DMS153 treated with DMSO at 0.1 percent for 48 hours (cell line): ENCODE measurements around the gene ENOX1.
"Not testable (repeated sequence)": the region's sequence is repeated elsewhere in the genome, so short reads cannot be mapped to it uniquely, and the experiment has no call there.

Experiments used
- DNase-seq: peaks from one replicate; lab custom pipeline; 2025; ENCODE audit not compliant: unreplicated experiment; lab: John Stamatoyannopoulos, UW

ENOX1 gene

DNA sequence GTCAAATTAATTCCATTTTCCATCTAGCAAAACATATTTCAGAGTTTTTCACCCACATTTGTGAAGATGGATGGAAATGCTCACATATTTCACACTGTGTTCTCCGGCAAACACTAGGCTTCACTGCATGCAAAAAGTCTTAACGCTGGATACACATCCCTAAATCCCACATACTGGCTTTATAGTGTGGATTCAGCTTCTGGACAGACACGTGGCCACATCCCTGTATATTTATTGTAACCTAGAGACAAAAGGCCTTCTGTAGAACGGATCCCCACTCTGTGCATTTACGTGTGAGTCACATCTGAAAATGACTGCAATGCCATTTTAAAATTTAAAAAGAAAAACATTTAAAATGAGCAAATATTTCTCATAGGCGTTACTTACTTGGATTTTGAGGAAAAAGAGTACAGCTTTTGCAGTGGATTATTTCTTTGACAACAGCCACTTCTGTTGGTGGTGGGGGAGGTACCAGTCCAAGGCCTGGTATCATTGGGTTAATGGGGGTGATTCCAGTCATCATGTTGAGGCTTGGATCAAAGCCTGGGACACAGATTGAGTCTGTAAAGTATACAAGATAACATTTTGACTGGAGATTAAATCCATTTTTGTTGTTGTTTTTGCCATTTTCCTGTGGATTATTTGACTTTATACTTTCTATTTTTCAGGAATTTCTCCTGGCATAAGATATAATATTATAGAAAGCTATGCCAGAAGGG lies 425.7 kb downstream of the ENOX1 start:
- no peak for DNase-seq

DNA sequence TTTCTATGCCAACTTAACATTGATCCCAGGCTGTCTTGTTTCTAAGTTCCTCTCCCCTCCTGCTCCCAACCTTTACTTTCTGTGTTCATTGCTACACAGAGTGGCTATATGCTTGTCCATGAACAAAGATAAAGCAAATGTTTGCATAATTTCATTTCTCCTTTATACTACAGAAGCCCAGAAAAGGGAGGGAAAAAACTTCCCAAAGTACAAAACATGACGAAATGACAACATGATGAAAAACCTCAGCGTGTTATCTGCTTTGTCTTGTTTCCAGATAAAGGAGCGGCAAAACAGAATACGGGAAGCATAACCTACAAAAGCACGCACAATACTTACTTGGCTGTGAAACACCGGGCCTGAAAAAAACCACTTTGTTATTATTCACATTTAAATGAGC lies 426.6 kb downstream of the ENOX1 start:
- no peak for DNase-seq

DNA sequence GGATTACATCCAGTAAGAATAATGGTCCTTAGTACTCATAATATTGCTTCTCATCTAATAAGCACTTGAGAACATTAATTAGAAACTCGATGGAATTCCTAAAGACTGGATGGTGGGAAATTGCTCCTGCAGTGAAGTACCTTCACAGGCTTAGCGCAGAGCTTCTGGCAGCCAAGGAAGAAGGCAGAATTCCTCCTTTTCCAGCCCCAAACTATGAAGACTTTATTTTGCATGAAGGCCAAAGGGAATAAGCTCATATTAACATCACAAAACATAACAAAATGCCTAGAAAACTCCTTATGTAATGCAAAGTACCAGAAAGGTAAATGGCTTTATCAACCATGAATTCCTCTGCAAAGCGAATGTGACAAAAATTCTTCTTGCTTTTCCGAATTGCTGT lies 427.2 kb downstream of the ENOX1 start:
- no peak for DNase-seq

DNA sequence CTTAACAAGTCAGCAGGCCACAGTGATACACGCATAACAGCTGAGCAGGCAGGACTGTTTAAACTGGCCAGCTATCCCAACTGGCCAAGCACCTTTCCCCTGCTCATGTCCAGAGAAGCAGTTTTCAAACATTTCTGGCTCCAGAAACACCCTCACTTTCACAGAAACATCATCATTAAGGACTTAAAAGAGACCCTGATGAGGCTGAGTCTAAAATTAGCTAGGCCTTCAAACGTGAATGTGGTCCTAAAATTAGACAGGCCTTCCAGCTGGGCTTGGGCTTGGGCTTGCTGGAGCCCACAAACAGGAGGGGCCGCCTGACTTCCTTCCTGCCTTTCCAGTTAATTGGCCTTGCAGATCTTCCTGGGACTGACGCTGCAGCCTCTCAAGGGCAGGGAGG lies 429.2 kb downstream of the ENOX1 start:
- no peak for DNase-seq

DNA sequence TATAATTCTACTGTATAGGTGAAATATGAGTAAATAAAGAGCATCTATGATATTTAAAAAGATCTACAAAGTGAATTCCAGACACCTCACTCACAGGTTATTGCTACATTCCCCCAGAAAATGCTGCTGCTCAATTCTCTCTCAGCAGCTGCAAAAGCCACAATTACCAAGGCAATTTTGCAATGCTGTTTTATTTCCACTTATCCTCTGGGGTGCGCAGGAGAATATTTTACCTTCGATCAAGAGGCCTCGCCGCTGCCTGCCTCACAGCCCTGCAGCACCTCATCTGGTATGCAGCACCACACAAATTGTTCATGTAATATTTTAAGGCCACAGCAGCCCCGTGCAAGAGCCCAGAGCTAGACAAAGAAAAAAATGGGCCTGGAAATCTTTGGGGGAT lies 430.2 kb downstream of the ENOX1 start:
- no peak for DNase-seq

DNA sequence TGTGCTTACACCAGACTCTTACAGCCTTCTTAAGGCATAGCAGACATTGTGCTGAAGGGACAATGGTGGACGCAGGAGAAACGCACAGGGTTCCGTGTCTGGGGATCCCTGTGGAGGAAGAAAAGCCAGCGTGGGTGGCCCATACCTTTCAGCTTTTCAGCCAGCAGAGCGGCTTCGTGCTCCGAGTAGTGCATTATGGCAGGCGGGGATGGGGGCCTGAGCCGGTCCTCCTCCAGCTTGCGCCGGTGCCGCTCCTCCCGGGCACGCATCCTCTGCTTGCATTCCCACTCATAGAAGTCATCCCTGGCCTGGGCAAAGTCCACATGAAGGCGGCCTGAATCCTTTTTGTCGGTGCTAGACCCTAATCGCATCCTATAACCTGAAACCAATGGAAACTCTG lies 431.0 kb downstream of the ENOX1 start:
- DNase-seq = no peak

DNA sequence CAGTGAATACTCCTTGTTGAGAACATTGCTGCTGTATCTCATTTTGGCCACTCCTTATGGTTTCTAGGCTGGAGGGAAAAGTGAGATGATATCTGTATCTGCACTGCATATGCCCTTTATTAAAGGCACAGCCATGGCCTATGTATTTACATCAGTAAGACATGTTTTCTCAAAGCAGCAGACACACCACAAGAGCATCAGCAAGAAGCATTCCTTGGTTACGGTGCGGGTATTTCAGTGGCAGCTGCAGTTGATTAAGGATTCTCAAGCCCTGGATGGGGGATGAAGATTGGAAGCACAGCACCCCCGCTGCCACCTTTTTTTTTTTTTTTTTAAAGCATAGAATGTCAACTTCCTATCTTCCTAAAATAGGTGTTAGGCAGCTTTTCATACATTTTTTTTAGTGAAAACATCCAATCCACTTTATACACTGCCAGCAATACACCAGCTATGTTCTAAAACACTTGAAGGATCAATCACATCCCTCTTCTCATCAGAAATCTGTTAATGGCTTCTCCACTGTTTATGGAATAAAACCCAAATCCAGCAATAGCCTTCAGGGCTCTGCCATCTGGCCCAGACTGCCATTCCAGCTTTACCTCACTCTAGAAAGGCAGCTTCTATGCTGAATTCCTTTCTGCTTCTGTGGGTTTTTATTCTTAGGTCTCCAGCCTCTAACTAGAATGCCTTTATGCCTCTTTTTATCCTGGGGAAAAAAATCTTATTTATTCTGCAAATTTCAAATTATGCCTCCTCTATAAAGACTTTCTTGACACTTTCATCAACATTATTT lies 432.4 kb downstream of the ENOX1 start:
- DNase-seq = no peak

DNA sequence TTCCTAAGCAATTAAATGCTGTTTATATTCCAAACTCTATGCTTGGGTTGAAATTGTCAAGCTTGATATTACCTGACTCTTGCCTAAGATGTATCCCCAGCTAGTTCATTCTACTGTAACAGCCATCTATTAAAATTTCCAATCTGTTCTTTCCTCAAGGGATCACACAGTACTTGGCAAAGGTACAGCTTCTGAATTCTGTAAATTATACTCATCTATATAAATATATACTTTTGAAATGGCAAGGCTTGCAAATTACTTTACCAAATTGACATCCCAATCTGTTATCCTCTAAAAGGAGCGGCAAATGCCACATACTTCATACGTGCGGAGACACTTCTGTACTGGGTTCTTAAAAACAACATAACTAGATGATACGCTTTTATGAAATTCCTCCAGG lies 433.1 kb downstream of the ENOX1 start:
- DNase-seq = no peak

DNA sequence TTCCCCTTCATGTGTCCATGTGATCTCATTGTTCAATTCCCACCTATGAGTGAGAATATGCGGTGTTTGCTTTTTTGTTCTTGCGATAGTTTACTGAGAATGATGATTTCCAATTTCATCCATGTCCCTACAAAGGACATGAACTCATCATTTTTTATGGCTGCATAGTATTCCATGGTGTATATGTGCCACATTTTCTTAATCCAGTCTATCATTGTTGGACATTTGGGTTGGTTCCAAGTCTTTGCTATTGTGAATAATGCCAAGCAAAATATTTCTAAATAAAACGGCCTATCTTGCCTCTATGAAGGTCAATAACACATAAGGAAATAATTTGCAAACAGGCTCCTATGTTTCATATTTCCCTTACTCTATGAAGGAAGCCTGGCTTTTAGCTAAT lies 435.2 kb downstream of the ENOX1 start:
- not testable (repeated sequence) for DNase-seq

DNA sequence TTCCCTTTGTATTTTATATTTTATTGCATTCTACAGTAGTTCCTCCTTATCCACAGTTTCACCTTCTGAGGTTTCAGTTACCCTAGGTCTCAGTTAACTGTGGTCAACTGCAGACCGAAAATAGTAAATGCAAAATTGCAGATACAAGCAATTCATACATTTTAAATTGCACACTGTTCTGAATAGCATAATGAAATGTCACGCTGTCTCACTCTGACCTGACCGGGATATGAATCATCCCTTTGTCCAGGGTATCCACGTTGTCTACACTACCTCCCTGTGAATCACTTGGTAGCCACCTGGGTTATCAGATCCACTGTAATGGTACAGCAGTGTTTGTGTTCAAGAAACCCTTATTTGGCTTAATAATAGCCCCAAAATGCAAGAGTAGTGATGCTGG lies 438.4 kb downstream of the ENOX1 start:
- no peak for DNase-seq

DNA sequence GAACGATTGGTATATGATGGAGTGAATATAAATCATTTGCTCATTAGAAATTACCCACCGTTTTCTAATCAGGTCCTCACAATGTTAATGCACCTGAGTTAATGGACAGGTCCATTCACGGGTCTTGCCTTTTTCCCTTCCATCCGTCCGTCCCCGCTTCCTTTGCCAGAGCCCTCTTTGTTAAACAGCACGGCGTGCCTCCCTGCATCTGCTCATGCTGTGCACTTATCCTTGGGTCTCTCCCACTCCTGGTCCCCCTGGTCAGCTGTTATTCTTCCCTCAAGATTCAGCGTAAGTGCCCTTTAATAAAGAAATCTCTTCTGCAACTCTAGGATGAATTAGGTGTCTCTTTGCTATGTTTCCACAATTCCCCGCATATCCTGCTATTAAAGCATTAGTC lies 438.9 kb downstream of the ENOX1 start:
- DNase-seq = no peak

DNA sequence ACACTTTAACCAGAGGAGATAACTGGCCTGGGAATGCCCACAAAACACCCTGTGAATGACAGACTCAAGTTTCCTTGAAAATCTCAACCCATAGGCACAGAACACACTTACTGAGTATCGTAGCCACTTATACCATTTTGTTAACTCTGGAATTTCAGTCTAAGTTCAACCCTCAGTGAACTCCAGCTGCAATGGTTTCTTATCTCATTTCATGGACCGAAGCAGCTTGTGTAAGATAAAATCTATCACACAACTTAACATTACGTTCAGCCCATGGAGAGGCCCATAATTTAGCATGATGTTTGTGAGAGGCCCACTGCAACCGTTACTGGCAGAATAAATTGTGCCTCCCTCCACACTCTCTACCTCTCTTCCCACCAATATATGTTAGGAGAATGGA lies 440.3 kb downstream of the ENOX1 start:
- DNase-seq = no peak

DNA sequence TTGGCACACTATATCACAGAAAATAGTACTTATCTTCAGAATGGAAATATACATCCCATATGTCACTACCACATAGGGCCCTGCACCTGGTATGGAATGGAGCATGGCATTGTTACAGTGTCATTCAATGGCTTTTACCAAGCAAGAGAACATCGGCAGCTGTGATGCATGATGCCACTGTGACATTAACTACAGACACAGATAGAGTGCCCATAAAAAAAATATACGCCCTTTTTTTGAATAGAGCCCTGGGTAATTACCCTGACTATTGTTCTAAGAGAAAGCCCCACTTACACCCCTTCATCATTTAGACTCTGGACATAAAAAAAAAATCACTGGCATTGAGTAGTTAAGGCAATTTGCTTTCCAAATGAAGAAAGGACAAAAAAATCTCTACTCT lies 443.1 kb downstream of the ENOX1 start:
- no peak for DNase-seq

DNA sequence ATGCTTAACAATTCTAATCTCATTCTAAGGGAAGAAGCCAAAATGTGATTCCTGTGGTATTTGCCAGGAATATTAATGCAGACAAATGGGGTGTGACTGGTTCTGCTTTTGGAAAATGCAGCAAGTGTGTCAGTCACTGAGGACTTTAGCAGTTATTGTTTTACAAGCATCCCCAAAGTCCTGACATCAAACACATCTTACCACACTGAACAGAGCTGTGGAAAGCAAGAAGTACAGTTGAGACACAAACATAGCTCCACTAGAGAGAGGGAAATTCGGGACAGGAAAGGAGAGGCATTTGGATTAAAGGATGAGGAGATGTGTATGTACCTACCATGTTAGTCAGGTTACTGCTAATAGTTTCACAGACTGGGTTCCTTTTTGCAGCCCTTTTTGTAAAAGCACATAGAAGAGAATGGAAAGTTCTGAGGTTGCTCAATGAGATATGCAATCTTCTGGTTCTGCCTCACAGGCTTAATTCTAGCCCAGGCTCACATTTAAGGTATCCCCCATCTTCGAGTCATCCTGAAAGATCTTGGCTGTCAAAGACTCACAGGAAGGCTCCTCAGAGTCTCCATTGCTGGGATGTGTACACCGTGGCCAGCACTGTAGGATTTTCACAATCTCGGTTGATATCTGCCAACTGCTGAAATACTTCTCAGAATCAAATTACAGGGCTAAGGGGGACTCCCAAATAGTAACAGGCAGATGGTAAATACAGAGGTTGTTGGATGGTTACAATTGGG lies 446.8 kb downstream of the ENOX1 start:
- DNase-seq = no peak

DNA sequence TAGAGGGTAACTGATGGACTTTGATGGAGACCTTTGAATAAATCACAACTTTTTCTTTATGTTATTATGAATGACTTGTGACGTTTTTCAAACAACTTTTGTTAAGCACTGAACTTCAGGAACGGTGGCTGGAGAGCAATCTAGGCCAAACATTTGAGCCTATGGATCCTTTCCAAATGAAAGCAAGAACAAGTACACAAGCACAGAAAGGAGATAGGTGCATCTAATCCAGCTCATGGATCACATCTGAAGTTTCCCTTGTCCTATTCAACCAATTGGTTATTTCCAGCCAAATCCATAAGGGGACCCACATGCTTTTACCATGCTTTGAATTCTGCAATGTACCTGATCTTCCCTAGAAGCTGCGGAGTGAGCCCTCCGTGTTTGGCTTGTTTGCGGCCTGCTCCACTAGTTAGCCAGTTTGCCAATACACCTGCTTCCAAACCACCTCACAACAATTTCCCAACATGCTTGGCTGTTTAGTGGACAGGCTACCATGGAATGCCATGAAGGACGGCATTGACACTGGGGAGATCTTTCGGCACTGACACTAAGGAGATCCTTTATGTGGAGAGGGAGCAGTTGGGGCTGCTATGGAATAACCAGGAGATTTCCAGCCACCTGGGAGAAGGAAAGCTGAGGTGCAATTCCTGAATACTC lies 447.5 kb downstream of the ENOX1 start:
- no peak for DNase-seq

DNA sequence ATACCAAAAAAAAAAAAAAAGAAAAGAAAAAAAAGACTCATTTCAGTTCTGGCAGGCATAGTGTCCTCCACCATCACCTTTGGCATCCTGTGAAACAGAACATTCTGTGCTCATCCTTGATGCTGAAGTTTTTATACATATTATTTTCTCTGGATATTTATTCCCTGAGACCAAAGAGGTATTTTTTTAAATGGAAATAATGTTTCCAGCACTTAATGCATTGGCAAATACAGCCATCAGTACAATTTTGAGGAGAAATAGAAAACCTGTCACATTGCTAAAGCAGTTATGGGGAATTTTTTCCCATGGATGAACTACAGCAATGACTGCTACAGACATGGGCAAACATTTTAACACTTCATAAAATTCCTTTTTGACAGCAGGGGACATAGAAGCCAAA lies 451.0 kb downstream of the ENOX1 start:
- no peak for DNase-seq

DNA sequence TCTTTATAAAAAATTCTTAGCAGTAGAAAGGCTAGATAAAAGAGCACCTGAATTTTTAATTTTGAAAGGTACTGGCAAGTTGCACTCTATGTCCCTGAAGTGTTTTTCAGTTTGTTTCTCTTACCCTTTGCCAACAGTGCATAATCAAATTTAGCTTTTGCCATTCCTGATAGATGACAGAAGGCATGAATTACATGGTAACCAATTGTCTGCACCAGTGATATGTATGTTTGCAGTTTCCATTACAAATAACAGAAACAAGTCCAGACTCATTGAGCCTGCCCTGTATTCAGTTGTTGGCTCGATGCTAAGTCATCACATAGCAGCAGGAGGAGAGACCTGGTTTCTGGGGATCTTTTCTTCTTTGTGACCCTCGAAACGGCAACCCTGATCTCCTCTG lies 453.6 kb downstream of the ENOX1 start:
- peak; percentile 68 for DNase-seq

DNA sequence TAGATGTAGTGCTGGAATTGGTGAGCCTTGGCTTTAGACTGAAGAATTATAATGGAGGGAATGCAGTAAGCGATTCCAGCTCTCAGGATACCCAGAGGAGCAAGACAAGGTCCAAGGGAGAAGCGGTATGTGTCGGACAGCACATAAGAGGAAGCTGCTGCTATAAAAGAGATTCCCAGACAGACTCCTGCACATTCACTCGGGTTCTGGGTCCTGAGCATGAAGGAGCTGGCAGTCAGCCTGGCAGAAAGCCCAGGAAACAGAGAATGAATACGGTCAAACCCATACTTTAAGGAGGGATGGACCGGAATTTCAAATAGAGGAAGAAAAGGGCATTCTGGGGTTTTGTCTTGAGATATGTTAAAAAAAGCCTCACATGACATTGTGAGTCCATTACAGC lies 455.1 kb downstream of the ENOX1 start:
- DNase-seq = peak; percentile 21

DNA sequence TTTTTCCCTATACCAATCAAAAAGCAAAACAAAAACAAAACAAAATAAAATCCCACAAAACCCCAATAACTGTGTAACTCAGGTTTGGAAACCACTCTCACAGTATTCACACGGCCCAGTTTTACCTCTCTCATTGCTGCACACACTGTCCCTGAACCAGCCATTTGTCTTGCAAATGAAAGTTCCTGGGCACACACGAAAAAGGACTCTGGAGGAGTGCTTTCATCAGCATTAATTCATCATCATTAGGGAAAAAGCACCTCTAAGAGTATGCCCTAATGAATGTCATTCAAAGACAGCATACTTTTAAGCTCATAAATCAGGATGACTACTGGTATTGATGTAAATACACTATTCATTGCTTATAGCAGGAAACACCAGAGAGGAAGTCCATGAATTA lies 457.1 kb downstream of the ENOX1 start:
- no peak for DNase-seq

DNA sequence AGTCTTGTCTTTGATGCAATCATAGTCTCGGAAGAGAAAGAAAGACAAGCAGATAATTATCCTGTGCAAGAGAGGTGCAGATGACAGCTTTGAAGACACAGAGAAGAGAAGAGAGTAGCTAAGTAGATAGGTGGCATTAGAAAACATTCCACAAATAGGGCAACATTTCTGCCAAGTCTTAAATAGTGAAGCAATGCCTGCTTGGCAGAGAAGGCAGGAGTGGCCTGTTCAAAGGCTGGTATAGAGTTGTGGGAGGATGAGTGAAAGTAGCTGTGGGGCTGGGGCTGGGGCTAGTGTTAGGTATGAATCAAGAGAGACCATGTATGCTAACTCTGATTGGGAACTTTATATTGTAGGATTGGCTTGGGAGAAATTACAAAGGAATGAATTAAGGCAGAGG lies 457.9 kb downstream of the ENOX1 start:
- DNase-seq = no peak

DNA sequence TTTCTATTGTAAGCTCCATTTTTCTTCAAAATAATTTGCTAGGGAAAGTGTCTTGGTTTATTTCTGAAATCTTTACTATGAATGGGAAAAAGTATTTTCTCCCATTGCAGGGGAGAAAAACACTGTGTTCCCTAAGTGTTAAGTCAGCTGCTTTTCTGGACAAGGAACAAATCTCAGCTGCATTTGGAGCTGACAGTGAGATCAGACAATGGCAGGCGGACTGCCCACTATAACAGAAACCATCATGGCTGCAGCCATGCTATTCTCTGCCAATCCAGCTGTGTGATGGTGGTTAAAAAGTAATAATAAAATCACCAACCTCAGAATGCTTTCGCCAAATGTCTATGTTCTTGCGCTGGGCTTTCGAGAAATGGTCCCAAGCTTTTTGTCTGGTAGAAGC lies 460.7 kb downstream of the ENOX1 start:
- DNase-seq = no peak

DNA sequence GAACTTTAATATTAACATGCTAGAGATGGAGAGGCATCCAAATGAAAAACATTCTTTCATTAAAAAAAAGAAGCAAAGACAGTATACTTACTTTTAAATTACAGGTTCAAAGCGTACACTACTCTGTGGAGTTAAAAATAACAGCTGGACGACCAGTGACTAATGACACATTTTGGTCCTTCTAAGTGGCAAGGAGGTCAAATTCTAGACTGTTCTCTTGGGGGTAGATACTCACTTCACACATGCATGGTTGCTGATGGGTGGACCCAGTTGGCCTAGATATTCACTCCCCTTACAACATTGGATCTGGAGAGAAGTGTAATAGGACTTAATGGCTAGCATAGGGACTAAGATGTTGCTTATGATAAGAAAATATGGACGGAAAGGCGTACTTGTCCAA lies 461.1 kb downstream of the ENOX1 start:
- no peak for DNase-seq
